NCI-H69 (cell line): ENCODE results near the gene WDR64.

Source experiments
- DNase-seq: peaks from one replicate; lab custom pipeline; 2025; lab: John Stamatoyannopoulos, UW

Gene WDR64

GRCh38 chr1:241652012-241652411 is at the start of gene WDR64:
Gene WDR64, plus strand, starts transcription at chr1:241652281. Its CDS starts 204 bp downstream, at chr1:241652485.
- no peak for DNase-seq

GRCh38 chr1:241603731-241604245 is 48.3 kb upstream of the WDR64 start:
- no peak for DNase-seq

DNA sequence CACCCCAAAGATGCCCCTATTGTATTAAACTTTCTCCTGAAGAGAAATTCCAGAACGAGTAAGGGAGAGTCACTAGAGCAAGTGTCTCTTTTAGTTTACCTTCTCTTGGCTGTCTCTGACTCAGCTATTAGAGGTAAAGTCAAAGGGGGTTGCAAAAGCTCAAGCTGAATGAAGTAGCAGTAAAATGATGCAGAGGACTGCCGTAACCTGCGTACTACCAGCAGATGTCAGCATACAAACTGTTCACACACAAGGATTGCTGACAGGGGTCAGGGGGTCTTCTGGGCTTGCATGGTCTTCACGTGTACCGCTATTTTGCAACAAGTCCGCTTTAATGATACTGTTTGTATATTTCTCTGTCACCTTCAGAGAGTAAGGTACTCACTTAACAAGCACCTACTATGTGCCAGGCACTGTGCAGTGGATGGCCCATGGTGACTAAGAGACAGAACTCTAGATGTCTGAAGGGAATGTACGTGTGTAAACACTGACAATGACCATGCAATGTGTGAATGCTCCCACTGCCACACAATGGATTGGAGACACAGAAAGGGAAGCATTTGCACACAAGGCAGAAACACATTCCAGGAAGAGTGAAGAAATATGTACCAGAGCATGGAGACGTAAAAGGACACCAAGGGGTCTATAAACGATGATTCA is 46.8 kb upstream of the WDR64 start:
- peak; percentile 25 for DNase-seq

GRCh38 chr1:241606544-241606943 is 45.5 kb upstream of the WDR64 start:
- no peak for DNase-seq

GRCh38 chr1:241607497-241607896 is 44.6 kb upstream of the WDR64 start:
- DNase-seq: no peak

DNA sequence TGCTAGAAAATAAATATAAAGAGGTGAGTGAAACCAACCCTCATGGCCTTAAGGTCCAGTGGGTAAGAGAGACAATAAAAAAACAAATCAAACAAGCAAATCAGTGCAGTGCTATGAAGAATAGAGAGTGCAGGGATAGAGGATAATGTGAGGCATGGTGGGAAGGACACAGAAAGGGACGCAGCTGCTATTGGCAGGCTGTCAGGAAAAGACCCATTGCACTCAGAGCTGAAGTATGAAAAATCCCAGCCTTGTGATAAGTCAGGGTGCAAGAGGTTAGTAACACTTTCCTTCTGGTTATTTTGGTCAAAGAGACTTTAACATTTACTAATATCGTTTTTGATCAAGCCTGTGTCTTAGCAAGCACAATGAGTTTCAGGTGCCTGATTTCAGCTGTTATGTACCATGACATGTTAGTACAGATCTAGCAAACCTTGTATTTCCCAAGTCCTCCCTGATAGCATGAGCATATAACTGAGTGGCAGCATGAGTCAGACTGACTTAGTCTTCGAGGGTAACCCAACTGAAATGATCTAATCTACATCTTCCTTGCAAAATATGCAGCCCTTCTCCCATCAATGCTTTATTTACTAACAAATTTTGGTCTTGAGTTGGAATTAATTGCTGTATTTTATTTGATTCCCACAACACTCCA is 43.6 kb upstream of the WDR64 start:
- DNase-seq: no peak

- DNase-seq: peak; percentile 81
These were observed 41.8 kb upstream of the WDR64 start for GRCh38 chr1:241610056-241610815.

- DNase-seq: peak; percentile 76
These were observed 41.0 kb upstream of the WDR64 start for GRCh38 chr1:241611063-241611462.

- no peak for DNase-seq
These were observed 40.3 kb upstream of the WDR64 start for GRCh38 chr1:241611736-241612135.

GRCh38 chr1:241612533-241613477 is 39.3 kb upstream of the WDR64 start:
- DNase-seq: no peak

DNA sequence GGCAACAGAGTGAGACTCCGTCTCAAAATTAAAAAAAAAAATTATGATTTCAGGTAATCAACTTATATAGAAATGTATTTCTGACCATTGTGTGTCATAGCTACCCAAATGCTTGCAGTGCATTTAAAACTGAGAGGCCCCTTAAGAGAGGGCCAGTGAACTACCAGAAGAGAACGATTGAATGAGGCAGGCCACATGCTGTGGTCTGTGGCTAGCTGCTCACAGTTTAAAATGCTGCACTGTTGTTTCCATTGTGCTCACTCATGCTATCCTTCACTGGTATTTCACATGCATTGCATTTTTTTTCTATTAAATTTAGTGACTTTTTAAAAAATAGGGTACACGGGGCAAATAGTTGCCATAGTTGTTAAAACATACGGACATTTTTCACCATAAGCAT is 37.9 kb upstream of the WDR64 start:
- no peak for DNase-seq

- no peak for DNase-seq
These were observed 37.5 kb upstream of the WDR64 start for GRCh38 chr1:241614572-241614971.

- DNase-seq: peak; percentile 14
These were observed 36.8 kb upstream of the WDR64 start for GRCh38 chr1:241615043-241615974.

GRCh38 chr1:241617426-241617825 is 34.7 kb upstream of the WDR64 start:
- DNase-seq: no peak

GRCh38 chr1:241622669-241623068 is 29.4 kb upstream of the WDR64 start:
- DNase-seq: no peak

GRCh38 chr1:241624935-241625334 is 27.1 kb upstream of the WDR64 start:
- DNase-seq: no peak

- DNase-seq: peak; percentile 62
These were observed 24.4 kb upstream of the WDR64 start for GRCh38 chr1:241627453-241628259.

- no peak for DNase-seq
These were observed 22.1 kb upstream of the WDR64 start for GRCh38 chr1:241630005-241630404.

DNA sequence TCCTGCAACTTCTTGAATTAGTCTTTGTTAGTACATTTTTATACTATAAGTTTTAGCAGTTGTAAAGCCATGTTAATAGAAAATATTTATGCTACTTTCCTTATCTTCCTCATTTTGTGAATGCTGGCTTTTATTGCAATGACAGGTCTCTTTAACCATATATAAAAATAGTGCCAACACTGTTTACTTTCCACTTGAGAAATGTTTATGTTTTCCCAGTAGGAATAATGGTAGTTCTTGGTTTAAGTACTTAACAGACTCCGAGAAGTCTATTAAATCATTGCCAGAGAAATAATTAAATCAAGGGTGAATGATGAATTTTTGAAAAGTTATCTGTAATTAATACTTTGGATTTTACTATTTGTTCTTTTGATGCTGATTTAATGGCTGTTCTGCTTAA is 21.6 kb upstream of the WDR64 start:
- no peak for DNase-seq

GRCh38 chr1:241630899-241631298 is 21.2 kb upstream of the WDR64 start:
- no peak for DNase-seq
